ENCODE results near the gene RBM19. TPM values are rescaled to one million over a fixed set of nuclear protein-coding genes. Genes with fewer than 3 reads are reported as not detected.
"Not testable (repeated sequence)": the region's sequence is repeated elsewhere in the genome, so short reads cannot be mapped to it uniquely, and the experiment has no call there.

The RBM19 gene
- total RNA-seq, 1 experiment from 2014 or later, result 26.3 TPM

DNA sequence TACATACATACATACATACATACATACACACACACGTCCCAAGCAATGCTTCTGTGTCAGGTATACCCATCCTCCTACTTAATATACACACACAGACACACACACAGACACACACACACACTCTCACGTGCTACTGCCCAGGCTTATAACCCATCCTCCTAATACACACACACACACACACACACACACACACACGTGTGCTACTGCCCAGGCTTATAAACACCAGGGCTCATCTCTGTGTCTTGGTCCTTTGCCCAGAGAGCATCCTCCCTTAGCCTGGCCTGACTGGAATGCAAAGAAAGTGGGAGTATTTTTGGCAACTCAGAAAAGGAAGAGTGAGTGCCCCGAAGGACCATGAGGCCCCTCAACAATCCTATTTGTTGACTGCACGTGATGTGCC lies 129.0 kb downstream of the RBM19 start:
- DNase-seq (ENCODE audit: low read depth), result no peak

DNA sequence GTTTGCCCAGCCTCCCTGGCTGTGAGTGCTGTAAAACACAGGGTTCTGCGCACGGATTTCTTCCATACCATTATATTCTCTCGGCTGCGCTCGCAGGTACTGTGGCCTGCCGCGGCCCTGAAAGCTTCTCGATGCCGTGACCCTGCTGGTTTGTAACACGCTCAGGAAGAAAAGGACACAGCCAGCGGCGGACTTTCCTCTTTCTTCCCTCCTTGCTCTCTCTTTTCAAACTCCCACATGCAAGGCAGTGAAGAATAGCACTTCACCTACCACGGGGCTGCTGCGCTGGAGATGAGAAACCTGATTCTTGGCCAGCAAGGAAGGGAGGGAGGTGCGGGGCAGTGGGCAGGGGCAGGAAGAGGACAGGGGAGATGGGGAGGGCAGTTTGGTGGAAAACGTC lies 130.2 kb downstream of the RBM19 start:
- no peak for DNase-seq (ENCODE audit: low read depth)

DNA sequence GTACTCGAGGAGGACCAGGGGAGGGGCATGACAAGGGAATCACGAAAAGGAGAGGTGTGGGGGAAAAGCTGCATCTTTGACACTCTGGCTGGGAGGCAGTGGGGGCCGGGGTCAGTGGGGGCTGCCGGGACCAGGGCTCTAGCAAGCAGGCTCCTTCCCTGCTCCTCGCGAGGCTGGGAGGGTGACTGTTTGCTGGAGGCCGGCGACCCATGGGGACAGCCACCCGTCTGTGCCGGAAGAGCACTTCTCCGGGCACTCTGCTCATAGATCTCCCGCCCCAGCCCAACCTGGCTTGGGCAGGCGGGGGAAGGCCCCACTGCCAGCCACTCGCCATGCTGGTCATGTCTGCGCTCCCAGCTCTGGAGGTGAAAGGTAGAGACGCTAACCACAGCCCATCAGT lies 130.7 kb downstream of the RBM19 start:
- no peak for DNase-seq (ENCODE audit: low read depth)

DNA sequence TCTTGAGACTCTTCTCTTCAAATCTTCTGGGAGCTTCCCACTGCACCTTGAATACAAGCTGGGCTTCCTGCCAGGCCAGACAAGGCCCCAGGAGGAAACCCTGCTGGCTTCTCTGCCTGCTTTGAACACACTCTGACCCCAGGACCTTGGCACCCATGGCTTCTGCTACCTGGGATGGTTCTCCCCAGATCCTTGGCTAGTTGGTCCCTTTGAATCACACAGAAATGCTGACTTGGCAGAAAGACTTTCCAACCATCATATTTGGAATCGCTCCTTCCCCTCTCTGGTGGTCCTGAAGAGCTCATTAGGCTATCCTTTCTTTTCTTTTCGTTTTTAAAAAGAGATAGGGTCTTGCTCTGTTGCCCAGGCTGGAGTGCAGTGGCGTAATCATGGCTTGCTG lies 132.7 kb downstream of the RBM19 start:
- no peak for DNase-seq (ENCODE audit: low read depth)

DNA sequence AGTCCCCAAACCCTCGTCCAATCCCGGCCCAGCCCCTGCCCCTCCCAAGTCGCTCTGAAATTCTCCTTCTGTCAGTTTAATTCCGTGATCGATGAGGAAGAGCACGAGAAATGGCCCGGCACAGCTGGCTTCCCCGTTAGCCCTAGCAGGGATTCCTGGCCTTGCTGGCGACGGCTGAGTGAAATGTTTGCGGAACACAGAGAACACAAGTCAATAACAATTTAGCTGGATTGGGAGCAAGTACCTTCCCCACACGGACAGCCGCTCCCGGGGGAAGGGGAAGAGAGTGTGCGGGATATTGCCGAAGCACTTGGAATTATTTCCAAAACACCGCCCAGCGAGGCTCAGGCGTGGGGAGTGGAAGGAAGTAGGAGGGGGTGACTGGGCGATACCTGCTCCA lies 134.6 kb downstream of the RBM19 start:
- peak; percentile 51 for DNase-seq (ENCODE audit: low read depth)

DNA sequence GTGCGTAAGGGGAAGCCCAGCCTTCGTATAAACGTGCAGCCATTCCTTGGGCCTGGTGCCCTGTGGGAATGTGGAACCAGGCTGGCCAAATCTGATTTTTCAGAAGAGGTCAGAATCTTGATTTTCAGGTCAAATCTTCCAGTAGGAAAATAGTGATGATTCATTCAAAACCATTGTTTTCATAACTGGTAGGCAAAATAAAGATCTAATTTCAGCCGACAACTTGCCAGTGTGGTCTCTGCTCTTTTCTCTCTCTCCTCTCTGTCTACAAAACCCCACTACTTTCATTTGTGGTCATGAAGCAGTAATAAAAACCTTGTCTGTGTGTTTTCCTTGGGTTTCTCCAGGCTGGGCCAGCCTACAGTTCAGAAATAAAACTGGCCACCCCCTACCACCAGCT lies 135.1 kb downstream of the RBM19 start:
- DNase-seq (ENCODE audit: low read depth), result peak; percentile 89

DNA sequence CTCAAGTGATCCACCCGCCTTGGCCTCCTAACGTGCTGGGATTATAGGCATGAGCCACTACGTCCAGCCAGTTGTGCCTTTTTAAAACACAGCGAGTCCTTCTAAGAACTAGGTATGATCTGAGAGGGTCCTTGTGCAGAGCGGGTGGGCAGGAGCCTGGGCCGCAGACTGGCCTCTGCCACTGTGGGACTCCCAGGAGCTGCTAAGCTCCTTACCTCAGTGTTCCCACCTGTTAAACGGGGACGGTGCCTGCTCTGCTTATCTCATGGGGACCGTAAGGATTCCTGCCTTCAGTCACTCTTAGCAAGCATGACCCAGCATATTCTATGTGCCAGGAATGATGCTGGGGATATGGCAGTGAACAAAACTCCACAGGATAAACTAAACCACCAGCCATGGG lies 136.9 kb downstream of the RBM19 start:
- DNase-seq (ENCODE audit: low read depth), result no peak

DNA sequence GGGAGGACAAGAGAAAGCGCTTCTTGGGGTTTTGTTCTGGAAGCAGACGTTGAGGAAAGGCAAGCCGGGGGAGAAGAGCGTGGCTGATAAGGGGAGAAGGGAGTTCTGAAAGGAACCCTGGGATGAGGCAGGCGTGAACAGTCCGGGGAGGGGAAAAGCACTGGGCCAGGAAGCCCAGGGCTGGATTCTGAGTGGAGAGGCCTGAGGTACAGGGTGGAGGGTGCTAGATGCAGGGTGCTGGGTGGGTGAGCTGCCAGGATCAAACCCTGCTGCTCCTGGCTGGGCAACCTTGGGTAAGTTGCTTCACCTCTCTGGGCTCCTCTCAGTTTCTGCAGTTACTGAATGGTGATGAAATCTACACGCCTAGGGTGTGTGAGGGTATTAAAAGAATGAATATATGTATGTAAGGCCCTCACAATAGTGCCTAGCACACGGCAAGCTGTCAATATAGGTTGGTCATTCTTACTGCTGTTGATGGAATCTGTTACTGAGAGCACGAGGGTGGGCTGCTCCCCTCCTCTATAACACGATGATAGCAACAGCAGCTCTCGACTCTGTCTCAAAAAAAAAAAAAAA lies 138.5 kb downstream of the RBM19 start:
- DNase-seq (ENCODE audit: low read depth), result no peak

DNA sequence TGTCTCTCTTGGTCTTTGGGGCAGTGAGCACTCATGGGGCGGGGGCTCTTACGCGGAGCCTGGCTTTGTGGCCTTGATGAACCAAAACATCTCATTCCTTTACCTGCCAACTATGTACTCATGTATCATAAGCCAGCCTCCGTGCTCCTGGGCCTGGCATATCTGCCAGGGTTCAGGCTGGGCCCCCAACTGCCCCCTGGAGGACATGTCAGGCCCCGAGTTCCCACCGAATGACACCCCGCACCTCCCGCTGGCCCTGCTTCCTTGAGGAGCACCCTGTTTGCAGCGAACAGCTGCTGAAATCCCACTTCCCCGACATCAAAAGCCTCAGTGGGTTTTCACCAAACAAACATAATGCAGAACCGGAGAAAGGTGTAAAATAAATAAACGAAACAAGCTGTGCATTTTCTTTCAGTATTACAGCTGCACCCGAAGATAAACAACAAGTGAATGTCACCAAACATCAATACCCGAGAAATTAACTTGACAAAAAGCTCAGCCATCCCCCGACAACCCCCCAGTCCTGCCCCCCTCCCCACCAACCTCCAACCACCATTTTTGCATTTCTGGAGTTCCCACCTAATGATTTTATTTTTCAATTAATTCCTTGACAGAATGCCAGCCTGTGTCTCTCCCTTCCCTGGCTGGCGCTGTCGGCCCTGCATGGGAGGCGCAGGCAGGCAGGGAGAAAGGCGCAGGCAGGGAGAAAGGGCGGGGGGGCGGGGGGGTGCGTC lies 139.2 kb downstream of the RBM19 start:
- no peak for DNase-seq (ENCODE audit: low read depth)

DNA sequence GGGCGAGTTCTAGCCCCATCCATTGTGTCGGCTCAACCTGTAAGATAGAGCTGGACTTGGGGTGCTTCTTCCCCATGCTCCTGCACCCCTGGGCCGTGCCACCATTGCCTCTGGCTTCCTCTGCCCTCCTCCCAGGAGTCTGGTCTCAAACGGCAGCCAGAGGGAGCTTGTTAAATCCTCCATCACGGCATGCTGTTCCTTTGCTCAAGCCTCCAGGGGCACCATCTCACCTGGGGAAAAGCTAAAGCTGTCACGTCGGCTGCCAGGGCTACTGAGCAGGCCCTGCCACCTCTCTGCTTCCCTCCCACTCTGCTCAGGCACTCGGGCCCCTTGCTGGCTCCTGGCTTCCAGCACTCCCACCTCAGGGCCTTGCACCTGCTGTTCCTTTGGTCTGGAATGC lies 140.4 kb downstream of the RBM19 start:
- no peak for DNase-seq (ENCODE audit: low read depth)

DNA sequence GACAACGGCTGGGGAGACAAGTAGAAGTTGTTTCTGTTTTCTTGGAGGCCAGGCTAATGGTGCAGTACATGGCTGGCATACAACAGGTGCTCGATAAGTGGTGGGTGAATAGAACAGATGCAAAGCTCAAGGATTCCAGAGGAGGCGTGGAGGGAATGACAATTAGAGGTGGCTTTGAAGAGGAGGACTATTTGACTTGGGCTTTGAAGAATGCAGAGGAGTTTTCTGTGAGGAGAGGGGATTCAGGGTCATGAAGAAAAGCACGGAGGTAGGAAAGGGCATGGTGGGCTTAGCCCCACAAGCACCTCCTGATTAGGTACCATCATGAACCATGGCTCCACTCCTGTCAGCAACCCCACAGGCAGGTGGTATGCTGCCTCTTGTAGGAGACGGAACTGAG lies 142.3 kb downstream of the RBM19 start:
- DNase-seq (ENCODE audit: low read depth), result no peak

DNA sequence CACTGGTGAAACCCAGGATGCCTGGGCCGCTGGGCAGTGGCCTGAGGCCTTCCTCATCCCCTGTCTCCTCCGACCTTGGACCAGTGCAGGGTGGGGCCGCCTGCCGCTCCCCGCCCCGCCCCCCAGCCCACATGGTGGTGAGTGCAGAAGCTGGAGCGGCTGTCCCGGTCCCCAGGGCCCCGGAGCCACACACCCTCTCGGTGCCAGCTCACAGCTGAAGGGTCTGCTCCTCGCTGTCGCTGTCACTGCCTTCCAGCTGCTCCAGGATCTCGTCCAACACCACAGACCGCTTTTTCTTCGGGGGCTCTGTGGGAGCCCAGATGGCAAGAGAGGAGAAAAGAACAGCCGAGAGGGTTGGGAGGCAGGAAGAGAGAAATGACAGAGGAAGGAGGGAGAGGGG lies 143.1 kb downstream of the RBM19 start:
- no peak for DNase-seq (ENCODE audit: low read depth)

DNA sequence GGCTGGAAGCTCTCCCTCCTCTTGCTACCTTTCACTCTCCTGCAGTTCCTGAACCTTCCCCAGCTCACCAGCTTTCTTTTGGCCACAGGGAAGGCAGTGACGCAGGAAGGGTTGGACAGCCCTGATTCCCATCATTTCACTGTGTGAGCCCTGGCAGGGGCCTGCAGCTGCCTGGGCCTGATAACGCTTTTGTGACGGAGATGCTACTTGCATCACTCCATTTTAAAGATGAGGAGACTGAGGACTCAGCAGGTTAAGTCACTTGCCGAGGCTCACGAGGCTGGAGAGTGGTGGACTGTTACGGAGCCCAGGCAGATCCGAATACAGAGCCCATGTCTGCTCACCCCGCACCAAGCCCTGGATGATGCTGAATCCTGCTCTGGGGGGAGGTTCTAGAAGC lies 145.3 kb downstream of the RBM19 start:
- no peak for DNase-seq (ENCODE audit: low read depth)

DNA sequence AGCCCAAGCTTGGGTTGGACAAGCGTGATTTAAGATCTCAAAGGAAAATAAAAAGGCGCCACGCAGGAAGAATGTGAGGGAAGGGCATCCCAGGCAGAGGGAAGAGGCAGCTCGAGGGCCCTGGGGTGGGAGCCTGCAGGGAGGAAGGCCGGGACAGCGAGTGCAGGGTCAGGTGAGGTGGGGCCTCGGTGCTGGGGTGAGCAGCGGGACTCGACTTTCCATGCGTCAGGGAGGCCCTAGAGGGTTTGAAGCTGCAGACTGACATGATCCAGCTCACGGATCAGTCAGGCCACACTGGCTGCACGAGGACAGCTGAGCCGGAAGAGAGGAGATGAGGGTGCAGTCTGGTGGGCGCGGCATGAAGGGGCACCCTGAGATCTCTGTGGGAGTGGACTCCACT lies 145.8 kb downstream of the RBM19 start:
- no peak for DNase-seq (ENCODE audit: low read depth)

DNA sequence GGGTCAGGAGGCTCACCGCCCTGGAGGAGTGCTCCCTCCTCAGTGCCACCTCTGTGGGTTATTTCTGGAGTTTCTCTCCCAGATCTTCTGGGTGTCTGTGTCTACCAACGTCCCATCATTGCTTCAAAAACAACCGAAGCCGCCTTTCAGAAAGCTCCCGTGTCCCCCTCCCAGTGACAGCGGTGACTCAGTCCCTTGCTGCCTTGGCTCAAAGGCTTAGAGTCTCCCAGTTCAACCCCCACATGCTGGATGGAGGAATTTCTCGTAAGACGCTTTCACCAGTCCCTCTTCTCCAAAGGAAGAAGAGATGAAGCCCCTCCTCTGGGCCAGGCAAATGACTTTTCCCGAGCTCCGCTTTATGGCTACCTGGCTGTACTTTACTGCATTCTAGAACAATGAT lies 146.6 kb downstream of the RBM19 start:
- DNase-seq (ENCODE audit: low read depth), result no peak

DNA sequence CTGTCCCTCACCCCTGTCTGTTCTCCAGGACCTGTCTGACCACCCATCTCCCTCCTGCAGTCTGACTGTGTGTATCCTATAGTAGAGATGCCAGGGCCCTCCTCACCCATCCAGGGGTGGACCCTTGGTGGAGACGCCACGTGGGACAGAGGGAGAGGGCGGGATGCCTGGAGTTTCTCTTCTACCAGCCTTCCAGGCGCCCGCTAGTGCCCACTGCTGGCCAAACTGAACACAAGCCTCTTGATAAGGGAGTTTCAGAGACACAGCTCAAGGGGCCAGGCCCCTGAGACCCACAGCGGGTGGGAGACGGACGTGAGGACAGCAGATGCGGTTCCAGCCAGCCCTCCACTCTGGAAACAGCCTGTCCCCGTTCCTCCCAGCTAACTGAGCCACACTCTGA lies 147.3 kb downstream of the RBM19 start:
- DNase-seq (ENCODE audit: low read depth), result no peak

DNA sequence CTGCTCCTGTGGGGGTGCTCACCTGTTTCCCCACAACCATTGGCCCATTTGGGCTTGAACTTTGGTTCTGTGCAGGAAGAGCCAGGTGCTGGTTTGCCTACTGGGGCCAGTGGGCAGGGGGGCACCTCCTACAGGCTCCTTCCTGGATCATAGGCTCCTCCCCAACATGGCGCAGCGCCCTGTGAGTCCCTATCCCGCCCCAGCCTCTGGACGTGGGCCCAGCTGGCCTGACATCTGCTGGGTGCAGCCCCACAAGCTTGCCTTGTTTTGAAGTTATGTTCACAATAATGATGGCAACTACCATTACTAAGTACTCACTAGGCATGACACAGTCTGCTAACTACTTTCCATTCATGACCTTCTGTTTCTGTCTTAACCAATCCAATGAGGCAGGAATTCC lies 147.8 kb downstream of the RBM19 start:
- DNase-seq (ENCODE audit: low read depth), result no peak

DNA sequence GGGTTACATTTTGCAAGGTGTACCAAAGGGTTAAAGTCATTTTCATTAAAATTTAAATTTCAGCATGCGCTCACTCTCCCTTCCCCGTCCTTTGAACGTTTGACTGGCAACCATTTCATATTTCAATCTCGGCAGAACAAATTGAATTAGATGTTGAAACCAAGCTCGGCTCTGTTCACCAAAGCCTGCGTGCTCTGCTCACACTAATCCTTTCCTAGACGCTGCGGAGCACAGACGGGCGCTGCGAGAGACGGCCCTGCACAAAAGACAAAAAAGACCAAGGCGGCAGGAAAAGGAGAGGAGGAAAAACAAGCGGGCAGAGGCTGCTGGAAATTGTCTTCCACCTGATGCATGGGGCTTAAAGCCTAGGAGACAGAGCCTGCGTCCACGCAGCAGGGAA lies 149.3 kb downstream of the RBM19 start:
- DNase-seq (ENCODE audit: low read depth), result no peak

DNA sequence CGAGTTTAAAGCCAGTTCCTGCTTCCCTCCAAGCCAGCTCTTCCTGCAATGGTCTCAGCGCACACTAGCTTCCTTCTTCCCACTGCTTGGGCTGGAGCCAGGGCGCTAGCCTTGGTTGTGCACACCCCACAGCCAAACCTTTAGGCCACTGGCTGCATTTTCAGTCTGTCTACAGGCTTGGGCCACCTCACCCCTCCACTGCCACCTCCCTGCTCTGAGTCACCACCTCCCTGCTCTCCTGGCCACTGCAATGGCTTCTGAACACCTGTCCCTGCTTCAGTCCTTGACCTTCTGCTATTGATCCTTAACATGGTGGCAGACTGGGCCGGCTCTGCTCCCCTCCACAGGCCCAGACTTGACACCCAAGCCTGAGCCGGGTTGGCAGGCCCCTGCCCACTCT lies 151.1 kb downstream of the RBM19 start:
- no peak for DNase-seq (ENCODE audit: low read depth)

DNA sequence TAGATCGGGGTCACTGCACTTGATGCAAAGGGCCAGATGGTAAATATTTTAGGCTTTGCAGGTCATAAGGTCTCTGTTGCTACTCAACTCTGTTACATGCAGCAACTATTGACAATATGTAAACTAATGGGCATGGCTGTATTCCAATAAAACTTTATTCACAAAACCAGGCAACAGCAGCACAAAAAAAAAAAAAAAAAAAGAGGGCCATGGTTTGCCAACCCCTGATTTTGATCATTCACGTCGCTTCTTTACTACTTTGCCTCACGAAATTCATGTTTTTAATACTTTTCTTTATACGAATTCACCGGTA lies 152.9 kb downstream of the RBM19 start:
- DNase-seq (ENCODE audit: low read depth), result no peak

DNA sequence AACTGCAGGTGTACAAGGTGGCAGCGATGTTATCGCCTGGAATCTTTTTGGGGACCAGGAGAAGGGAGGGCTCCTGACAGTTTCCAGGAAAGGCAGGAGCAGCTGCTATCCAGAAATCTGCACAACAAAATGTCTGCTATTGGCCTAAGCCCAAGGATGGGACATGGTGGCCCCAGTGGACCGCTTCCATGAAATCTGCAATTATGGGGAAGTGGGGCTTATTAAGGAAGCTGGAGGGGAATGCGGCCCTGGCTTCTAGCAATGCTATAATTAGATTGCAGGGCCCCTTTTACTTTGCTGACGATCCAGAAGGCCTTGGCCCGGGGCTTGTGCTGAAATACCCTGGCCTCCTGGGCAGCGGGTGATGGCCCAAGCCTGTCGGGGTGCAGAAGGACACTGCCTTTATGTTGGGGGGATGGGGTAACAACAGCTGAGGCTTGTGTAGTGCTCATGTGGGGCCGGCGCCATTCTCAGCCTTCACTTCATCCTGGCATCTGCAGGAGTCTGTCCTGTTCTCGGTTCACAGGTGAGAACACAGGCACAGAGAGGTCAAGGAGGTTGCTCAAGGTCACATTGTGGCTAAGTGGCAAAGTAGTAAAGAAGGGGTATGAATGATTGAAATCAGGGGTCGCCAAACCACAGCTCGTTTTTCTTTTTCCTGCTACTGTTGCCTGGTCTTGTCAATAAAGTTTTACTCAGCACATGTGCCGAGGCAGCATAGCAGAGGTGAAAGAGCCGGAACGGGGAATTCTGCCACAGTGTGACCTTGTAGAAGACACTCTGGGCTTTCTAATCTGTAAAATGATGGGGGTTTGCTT lies 153.5 kb downstream of the RBM19 start:
- DNase-seq (ENCODE audit: low read depth), result no peak

DNA sequence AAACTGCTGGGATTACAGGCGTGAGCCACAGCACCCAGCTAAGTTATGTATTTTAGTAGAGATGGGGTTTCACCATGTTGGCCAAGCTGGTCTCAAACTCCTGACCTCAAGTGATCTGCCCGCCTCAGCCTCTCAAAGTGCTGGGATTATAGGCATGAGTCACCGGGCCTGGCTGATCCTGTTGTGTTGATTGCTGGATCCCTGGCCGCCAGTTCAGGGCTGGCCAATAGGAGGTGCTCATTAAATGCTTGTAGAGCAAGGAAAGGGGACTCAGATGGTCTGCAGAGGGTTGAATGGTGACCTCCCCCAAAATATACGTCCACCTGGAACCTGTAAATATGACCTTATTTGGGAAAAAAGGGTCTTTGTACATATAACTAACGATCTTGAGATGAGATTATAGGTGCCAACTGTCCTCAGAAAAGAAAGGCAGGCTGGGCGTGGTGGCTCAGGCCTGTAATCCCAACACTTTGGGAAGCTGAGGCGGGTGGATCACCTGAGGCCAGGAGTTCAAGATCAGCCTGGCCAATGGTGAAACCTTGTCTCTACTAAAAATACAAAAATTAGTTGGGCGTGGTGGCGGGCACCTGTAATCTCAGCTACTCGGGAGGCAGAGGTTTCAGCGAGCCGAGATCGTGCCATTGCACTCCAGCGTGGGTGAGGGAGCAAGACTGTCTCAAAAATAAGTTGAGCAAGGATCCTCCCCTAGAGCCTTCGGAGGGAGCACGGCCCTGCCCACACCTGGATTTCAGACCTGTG lies 156.5 kb downstream of the RBM19 start:
- not testable (repeated sequence) for DNase-seq (ENCODE audit: low read depth)

Data from LHCN-M2 (cell line).